EH (cell line): ENCODE results near the gene NOL9.
"Not testable (repeated sequence)": the region's sequence is repeated elsewhere in the genome, so short reads cannot be mapped to it uniquely, and the experiment has no call there.

ENCODE experiments used
- DNase-seq: peaks from one replicate; pipeline ENCODE4 v3.0.0-alpha.2; 2015; ENCODE audit warnings: low read depth

Gene NOL9

DNA sequence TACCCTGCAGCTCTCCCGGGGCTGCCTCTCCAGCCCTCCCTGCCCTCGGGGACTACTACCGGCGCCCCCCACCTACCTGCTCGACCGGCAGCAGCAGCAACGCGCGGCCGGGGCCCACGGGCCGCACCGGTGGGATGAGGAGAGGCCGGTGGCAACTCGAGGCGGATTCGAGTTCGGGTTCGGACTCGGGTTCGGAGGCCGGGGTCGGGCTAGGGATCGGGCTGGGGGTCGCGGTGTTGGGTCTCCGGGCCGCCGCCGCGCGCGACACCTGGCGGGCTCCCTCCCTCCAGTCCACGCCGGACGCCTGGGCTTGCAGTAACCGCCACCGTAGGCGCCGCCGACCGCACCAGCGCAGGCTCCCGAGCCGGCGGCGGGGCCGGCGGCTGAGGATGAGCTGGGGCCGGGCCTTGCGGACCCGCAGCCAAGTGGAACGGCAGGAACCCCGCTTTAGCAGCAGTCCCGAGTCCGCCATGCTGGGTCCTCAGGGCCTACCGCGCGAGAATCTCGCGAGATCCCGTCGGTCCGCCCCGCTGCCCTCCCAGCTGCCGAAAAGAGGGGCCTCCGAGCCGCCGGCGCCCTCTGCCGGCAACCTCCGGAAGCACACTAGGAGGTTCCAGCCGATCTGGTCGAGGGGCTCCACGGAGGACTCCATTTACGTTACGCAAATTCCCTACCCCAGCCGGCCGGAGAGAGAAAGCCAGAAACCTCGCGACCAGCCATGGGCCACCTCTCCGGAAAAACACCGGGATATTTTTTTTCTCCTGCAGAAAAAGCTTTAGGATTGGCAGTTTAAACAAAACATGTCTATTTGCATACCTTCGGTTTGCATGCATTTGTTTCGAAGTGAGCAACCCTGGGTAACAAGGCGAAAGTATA is at the start of gene NOL9:
TSS of gene NOL9 (minus strand) at position 483 of the 876 bp plus-strand sequence. CDS start at position 472, 11 bp downstream.
- DNase-seq: peak; percentile 92

DNA sequence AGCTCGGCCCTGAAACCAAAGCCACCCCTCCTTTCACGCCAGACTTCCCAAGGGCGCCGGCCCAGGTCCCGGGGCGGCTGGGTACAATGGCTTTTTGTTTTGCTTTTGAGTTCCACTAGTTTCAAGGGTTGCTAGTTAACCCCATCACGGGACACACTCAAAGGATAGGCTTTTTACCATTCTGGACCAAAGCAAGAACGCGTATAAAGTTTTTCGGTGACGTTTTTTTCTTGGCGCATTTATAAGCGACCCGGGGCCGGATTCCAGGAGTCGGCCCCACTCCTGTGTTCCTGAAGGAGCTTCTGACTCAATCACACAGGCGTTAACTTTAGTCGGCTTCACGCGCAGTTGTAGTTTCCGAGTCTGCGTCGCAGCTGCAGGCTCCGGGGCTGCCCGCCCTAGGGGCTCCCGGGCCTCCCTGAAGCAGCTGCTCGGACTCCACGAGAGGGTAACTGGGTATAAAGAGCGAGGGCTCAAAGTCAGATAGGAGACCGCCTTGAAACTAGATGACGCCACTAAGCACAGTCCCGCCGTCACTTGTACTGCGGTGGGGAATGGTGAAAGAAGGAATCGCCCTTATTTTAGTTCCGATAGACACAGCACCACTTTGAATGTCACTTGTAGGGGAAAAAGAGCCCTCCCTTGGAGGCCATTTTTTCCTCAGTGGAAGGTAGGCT is 49.1 kb upstream of the NOL9 start:
- peak; percentile 81 for DNase-seq

DNA sequence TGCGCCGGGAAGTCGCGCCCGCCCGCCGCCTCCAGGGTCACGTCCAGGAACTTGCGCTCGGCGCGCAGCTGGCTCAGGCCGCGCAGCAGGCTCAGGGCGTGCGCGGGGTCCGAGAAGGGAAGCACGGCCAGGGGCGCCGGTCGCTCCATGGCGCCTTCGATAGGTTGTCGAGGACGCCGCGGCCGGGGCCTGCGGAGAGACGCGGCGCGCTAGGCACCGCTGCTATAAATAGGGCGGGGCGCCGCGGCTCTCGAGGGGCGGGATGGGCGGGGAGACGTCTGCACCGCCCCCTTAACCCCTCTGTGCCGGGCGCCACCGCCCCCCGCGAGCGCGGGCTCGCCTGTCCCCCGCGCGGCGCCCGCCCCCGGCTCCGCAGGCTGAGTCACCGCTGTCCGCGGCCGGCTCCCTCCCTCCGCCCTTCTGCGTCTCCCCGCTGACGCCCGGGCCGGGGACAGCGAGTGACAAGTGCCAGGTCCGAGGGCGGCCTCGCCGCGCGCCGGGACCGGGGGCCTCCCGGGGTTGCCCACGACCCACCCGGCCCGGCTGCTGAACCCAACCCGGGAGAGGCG is 48.4 kb upstream of the NOL9 start, which contains the start of gene KLHL21:
TSS of gene KLHL21 (minus strand) at position 201 of the 569 bp plus-strand sequence. CDS start at position 149, 52 bp downstream.
- DNase-seq: peak; percentile 93

DNA sequence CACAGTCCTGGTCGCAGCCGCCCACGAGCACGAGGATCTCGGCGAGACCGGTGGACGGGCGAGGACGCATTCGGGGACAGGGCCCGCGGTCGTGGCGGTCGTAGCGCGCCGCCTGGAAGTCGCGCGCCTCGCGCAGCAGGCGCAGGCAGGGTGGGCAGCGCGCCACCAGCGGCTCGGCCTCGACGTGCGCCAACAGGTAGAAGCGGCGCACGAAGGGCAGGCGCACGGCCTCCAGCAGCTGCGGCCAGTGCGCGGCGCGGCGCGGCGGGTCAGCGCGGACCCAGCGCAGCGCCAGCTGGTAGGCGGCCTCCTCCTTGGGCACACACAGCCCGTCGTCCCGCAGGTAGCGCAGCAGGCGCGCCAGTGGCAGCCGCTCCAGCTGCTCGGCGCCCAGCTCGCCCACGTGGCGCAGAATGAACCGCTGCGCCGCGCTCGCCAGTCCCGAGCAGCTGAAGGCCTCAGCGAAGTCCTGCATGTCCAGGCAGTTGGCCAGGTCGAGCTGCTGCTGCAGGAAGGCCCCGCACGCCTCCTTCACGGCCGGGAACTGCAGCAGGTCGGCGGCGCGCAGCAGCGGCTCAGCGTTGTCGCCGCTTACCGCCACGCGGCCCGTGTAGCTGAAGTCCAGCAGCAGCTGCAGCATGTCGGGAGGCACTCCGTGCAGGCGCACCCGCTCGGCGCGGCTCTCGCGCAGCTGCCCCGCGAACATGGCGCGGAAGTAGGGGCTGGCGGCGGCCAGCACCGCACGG is 47.8 kb upstream of the NOL9 start:
- no peak for DNase-seq

DNA sequence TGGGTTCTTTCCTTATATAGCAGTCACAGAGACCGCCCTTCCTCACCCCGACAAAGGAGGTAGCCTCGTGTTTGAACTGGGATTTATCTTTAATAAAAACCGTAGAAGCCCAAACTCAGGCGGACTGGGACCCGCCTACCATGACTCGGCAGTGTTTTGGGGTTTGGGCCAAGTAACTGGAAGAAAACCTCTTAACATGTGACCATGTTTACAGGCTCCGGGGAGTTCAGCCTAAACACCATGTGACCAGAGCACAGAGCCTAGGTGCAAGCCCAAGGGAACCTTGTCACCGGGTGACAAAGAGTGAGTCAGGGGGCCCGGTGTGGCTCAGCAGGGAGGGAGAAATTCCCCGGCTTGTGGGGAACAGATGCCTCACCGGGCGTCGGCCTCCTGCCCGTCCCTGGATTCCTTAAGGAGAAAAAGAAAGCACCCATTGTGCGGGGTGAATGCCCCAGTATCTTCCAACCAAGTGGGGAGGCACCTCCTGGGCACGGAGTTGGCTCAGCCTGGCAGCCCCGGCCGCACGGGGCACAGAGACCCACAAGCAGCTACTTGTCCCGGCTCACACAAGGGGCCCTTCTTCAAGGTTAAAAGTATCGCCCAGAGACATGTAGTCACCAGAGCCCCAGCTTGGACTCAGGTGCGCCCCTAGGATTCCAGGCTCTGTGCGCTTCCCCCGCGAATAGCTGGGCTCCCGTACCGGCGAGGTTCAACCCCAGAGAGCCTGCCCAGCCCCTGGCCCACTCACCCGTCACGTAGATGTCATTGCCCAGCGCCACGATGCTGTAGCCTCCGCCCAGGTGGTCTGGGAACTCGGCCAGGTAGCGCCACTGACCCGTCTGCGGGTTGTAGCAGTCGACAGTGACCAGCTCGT is 47.0 kb upstream of the NOL9 start:
- DNase-seq: peak; percentile 92

DNA sequence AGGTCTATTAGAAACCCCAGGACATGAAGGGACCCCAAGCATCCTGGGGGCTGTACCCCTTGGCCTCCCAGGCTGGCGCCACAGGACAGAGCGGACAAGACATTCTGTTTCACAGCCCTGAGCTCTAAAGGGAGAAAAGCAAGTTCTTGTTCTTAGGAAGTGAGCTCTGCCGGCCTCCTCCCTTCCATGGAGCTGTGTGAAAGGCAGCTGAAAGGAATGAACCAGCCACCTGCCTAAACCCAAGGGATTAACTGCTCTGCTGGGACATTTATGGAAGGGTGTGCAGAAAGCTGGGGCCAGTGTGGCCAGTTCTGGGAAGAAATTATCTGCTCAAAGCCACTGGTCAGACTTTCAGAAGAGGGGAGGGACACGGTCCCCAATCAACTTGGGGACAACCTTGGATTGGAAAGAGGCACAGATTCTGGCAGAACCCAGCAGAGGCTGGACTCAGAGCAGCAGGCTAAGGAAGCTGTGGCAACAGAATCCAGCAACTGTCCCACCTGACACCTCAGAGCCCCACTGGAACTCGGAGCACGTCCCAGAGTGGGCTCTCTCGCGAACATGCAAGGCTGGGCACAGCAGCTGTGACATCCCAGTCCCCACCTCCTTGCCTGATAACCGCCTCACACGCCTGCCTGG is 46.2 kb upstream of the NOL9 start:
- peak; percentile 25 for DNase-seq

DNA sequence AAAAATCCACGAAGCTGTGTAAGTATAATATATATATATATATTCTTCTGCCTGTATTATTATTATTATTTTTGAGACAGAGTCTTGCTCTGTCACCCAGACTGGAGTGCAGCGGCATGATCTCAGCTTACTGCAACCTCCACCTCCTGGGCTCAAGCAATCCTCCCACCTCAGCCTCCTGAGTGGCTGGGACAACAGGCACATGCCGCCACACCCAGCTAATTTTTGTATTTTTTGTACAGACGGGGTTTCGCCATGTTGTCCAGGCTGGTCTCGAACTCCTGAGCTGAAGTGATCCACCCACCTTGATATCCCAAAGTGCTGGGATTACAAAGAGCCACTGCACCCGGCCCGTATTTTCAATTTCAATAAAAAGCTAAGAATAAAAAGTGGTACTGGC is 45.7 kb upstream of the NOL9 start:
- DNase-seq: not testable (repeated sequence)

DNA sequence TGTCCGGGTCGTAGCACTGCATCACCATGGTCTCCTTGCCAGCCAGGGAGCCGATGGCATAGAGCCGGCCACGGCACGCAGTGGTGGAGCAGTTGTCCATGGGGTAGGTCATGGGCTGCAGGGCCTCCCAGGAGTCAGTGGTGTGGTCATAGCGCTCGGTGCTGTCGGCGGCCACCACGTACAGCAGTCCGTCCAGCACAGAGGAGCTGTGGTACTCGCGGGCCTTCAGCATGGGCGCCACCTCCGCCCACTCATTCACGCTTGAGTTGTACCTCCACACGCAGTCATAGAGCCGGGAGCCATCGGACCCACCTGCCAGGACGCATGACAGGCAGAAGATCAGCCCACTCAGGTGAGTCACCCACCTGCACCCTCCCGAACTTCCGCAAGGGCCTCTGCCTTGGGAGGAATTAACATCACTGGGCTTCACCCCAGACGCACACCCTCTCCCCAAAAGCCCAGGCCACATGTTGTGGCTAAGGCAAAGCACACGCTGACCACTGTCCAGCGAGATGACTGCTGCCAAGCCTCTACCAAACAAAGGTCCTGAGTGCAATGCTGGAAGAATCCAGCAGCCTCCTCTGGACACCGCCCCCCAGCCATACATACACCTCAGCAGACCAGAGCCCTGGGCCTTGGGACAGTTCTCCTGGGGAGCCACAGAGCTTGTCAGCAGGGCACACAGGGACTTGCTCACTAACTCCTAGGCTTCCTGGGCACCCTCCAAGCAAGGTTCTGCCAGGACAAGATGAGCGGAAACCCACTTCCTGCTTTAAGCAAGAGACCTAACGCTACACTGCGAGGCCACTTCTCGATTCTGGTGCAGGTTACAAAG is 45.0 kb upstream of the NOL9 start:
- DNase-seq: peak; percentile 23

DNA sequence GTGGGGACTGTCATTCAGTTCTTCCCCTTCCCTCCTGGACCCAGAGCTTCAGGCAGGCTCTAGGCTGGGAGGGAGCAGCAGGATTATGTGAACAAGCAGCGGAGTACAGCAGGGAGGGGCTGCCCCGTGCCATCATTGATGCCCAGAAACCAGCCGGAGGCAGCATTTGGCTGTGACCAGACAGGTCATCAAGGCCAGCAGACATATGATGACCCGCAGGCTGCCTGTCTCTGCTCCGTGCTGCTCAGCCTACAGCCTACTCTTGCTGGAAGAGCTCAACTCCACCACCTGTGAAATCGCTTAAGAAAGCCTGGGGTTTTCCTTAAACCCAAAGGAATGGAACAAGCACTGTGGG is 43.4 kb upstream of the NOL9 start:
- DNase-seq: no peak

DNA sequence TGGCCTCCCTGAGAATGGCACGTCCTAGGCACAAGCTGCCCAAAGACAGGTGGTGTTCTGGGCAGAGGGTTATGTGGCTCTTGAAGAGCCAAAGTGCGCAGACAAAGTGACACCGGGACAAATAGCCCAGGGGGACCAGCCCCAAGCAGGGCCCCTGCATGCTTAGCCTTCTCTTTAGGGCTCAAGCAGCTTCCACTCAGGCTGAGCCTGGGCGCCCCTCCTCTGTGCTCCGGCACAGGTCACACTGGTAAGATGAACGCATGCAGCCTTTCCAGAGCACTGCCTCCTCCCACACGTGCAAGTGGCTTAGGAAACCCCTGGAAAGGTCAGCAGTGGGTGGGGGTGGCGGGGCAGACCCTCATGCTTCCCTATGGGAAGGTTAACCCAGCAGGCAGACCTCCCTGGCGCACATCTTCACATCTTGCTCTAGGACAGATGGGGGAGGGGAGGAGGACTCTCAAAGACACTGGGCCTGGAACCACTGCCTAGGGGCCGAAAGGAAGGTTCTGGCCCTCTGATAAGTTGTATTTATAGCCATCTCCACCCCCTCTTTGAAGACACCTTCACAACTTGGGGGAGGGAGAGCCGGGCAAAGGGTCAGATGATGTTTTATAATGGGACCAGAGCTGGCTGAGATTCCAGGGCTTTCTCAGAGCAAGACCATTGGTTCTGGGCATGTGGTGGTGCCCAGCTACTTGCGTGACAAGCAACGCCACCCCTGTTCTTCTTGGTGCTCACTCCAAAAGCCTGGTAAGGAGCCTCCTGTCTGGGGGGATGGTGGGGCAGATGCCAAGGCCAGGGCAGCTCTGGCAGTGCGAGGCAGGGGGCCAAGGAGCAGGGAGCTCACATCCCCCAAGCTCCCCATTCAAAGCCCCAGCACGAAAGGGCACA is 42.8 kb upstream of the NOL9 start:
- DNase-seq: no peak

DNA sequence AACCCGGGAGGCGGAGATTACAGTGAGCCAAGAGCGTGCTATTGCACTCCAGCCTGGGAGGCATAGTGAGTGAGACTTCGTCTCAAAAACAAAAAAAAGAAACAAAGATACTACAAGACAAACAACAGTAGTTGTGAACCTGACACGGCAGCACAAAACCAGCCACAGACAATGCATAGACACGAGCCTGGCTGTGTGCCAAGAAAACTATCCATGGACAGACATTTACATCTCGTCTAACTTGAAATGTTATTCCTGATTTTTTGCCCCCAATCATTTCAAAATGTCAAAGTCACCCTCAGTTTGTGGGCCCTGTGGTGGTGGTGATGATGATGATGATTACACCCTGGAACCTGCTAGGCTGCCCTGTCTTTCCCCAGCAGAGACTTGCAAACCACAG is 42.0 kb upstream of the NOL9 start:
- no peak for DNase-seq

DNA sequence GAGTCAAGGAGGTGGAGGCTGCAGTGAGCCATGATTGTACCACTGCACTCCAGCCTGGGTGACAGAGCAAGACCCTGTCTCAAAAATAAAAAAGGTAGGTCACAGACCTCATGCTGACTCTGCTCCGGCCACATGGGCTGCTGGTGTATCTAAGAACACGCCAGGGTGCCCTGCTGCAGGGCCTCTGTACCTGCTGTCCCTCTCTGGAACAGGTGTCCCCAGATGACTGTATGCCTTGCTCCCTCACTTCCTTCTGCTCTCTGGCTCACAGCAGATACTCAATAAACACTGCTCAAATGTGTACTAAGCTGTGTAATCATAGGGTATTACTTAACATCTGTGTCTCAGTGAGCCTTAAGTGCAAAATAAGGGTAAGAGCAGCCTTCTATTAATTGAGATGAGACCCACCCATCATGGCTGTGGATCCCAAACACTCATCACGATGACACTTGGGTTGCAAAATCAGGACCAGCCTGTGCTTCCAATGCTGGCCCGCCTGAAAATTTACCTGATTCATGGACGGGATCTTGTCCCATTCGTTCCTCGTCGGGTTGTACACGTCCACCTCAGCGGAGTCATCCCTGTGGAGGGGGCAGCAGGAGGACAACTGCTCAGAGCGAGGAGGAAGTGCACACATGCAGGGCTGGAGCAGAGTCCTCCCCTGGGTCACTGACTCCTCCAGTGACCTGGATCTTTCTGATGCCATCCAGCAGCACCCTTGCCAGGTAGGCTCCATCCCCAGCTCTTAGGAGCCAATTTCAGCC is 40.8 kb upstream of the NOL9 start:
- no peak for DNase-seq

DNA sequence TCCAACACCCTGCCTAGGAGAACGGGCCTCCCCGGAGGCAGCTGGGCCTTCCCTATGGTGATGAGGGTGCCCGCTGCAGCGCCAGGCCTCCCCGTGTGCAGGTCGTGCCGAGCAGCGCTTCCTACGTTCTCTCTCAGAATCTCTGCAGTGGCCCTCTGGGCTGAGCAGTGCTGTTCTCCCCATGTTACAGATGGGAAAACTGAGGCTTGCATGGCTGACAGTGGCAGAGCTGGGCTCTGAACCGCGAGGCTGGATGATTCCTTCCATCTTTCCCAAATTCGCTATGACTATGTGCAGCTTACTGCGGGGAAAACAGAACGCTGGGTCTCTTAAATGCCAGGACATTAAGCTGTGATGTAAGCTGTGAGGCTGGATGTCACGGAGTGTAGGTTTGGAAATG is 39.5 kb upstream of the NOL9 start:
- no peak for DNase-seq

DNA sequence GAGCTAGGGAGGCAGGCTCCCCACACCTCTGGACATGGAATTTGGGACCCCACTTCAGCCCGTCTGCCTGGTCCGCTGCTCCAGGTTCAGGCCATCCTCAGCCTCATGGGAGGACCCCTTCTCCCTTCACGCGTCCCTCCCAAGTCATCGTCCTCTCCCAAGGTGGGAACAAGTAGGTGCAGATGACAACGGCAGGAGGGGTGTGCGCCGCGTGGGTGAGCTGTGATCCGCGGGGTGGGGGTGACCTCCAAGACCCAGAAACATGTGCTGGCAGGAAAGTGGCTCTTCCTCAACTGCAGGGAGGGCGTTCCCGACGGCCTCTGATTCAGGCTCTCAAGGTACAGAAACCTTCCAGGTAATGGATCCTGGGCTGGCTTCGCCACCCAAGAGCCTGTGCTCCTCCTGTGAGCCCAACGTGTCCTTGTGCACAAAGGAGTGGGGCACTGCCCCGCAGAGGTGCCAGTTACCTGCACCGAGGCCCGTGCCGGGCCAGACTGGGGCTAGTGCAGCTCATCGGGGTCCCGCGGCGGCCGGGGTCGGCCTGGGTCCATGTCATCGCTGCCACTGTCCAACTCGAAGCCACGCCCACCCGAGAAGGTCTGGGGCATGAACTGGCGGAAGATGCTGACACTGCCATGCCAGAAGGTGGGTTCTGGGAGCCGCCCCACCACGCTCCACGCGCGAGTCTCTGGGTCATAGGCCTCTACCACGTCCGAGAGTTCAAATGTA is 38.7 kb upstream of the NOL9 start:
- DNase-seq: no peak

DNA sequence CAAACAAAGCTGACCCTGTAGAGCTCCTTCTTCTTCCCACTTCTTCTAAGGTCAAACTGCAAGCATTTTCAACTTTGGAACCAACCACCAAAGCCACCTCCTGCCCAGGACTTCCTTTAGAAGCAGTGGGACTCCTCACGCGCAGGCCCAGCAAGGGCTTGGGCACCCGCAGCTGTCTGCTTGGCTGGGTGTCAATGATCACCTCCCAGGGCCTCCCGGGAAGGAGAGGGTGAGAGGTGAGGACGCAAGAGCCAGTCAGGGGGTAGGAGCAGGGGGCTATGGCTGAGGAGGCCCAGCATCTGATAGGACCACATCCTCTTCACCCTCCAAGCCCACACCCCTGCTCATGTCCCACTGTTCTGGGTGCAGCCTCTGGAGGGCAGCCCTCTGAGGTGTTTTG is 38.1 kb upstream of the NOL9 start:
- DNase-seq: no peak

DNA sequence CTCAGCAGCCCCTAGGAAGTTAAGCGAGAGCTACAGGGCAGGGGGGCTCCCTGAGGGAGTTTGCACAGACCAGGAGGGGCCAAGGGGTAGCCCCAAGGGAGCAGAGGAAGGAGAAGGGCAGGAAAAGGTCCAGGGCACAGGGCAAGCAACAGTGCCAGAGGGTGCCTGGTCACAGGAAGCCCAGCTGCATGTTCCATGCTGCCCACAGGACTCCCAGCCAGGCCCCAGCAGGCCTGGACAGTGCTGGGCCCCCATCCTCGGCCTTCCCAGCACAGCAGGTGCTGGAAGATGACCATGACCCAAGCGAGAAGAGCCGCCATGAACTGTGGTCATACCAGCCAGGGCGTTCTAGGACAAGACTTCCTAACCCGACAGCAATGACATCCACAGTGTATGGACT is 37.3 kb upstream of the NOL9 start:
- no peak for DNase-seq

DNA sequence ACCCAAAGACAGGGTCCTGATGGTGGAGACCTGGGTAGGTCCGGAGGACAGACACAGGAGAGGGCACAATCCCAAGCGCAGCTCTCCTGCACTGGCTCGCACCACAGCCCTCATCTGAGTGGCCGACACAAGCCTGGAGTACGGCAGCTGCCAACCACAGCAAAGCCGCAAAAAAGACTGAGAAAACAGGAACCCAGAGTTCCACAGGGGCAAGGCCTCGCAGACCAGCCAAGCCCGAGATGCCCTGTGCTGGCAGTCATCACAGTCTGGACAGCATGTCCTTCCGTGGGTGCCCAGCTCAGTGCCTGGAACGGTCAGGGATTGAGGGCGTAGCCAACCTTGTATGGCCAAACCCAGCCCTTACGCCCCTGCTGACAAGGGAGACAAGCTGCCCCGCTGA is 36.9 kb upstream of the NOL9 start:
- no peak for DNase-seq
